GM23248 (cell line): ENCODE data around the gene CHST4. TPM values are rescaled to one million over a fixed set of nuclear protein-coding genes. Genes with fewer than 3 reads are reported as not detected.

Experiments
- DNase-seq: peaks from one replicate; pipeline ENCODE4 v3.0.0-alpha.2; 2015
- H2AFZ ChIP-seq: fragments of 200-600 bp; sonication (generic); 2 replicates; pipeline ENCODE4 v1.6.1; 2016; ENCODE audit warnings: antibody characterized with exemption
- H3F3A ChIP-seq: fragments of 200-600 bp; sonication (generic); 2 replicates; pipeline ENCODE4 v1.6.1; 2016; ENCODE audit warnings: mild to moderate bottlenecking, antibody characterized with exemption, mixed run types; ENCODE audit not compliant: insufficient read depth
- H3K27ac ChIP-seq: fragments of 200-600 bp; sonication (generic); 2 replicates; pipeline ENCODE4 v1.5.1; 2016; ENCODE audit warnings: mild to moderate bottlenecking
- H3K27me3 ChIP-seq: fragments of 200-600 bp; sonication (generic); replicated peaks from 2 replicates; pipeline ENCODE4 v1.6.1; 2016; ENCODE audit warnings: mild to moderate bottlenecking; ENCODE audit not compliant: insufficient read depth
- H3K36me3 ChIP-seq: fragments of 200-600 bp; sonication (generic); 2 replicates; pipeline ENCODE4 v1.6.1; 2016; ENCODE audit warnings: low read depth, mild to moderate bottlenecking
- H3K4me1 ChIP-seq: fragments of 200-600 bp; sonication (generic); 2 replicates; pipeline ENCODE4 v1.6.1; 2016; ENCODE audit warnings: mild to moderate bottlenecking; ENCODE audit not compliant: insufficient read depth
- H3K4me2 ChIP-seq: fragments of 200-600 bp; sonication (generic); one replicate; pipeline ENCODE4 v1.6.1; 2016; ENCODE audit warnings: mild to moderate bottlenecking; ENCODE audit not compliant: unreplicated experiment
- H3K4me3 ChIP-seq: fragments of 200-600 bp; sonication (generic); 2 replicates; pipeline ENCODE4 v1.5.1; 2016; ENCODE audit warnings: mild to moderate bottlenecking
- H3K79me2 ChIP-seq: fragments of 200-600 bp; sonication (generic); 2 replicates; pipeline ENCODE4 v1.6.1; 2016; ENCODE audit warnings: mild to moderate bottlenecking; ENCODE audit not compliant: insufficient read depth
- H3K9ac ChIP-seq: fragments of 200-600 bp; sonication (generic); 2 replicates; pipeline ENCODE4 v1.6.1; 2016; ENCODE audit warnings: mild to moderate bottlenecking
- H3K9me2 ChIP-seq: fragments of 200-600 bp; sonication (generic); 2 replicates; pipeline ENCODE4 v1.6.1; 2016; ENCODE audit warnings: mixed run types, mild to moderate bottlenecking, moderate library complexity; ENCODE audit not compliant: insufficient read depth
- H3K9me3 ChIP-seq: fragments of 200-600 bp; sonication (generic); one replicate; pipeline ENCODE4 v1.6.1; 2017; ENCODE audit warnings: low read depth
- H4K20me1 ChIP-seq: fragments of 200-600 bp; sonication (generic); 2 replicates; pipeline ENCODE4 v1.6.0; 2016; ENCODE audit not compliant: insufficient read depth
- EZH2 ChIP-seq: fragments of 200-600 bp; sonication (generic); IDR thresholded peaks from 2 replicates; pipeline ENCODE4 v1.6.1; 2018; ENCODE audit warnings: antibody characterized with exemption, mild to moderate bottlenecking; ENCODE audit not compliant: insufficient read depth, poor library complexity, severe bottlenecking
- EZH2phosphoT487 ChIP-seq: fragments of 200-600 bp; sonication (generic); IDR thresholded peaks from 2 replicates; pipeline ENCODE4 v1.6.1; 2018; ENCODE audit warnings: antibody characterized with exemption, moderate library complexity, mild to moderate bottlenecking, low read depth; ENCODE audit not compliant: insufficient read depth
- WGBS, 2 experiments: methylation state at CpG; one replicate each; pipeline ENCODE4 v1.1.6; 2015 to 2017; ENCODE audit warnings: low lambda C conversion rate in 2 of 2, low coverage in 1 of 2; ENCODE audit errors: missing lambda C conversion rate in 2 of 2; 5-methylcytosine and 5-hydroxymethylcytosine counted together
- in situ Hi-C: fragments of 300-500 bp; cut with MboI; formaldehyde crosslinking; loops from 2 replicates; pipeline ENCODE4 v1.15.0; 2020
- polyA plus RNA-seq: library from polyadenylated mRNA; unstranded; fragments of >200 nt; fragmentation: Nextera tagmentation; extraction: Ambion mirVana; gene quantifications from 2 replicates; pipeline ENCODE4 v1.2.1, GENCODE V29; 2016
- total RNA-seq: library from RNA; depleted of rRNA; stranded (reverse); fragments of >200 nt; shearing (Covaris generic); gene quantifications from 2 replicates; pipeline ENCODE4 v1.2.3, GENCODE V29; 2014

CHST4 gene
- total and polyA plus RNA-seq, 2 experiments from 2014 or later: not detected

DNA sequence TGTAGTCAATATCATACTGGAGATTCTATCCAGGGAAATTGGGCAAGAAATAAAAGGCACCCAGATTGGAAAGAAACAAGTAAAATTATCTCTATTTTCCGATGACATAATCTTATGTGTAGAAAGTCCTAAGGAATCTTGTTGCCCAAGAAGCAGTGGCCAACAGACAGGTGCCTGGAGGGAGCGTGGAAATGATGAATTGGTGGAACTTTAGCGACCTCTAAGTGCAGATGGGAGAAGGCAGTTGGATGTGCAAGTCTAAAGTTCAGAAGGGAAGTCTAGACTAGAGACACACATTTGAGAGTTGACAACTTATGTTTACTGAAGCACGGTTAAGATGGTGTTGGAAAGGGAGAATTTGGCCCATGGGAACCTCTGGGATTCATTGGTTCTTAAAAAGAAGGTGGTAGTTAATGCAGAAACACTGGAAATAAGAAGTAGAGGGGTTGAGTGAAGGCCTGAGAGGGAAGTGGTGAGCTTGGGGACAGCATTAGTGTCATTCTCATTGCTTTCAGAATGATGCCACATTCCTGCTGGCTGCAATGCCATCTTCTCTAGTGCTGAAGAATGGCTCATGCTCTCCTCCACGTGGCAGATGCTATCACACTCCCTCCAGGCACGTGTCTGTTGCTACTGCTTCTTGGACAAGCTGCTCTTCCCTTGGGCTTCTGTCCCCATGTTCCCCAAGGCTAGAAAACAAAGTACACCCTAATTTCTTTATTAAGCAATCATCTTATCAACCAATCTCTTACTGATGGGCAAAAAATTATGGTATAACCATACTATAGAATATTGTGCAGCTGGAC is 26.7 kb downstream of the CHST4 start:
- Histone ChIP-seq H3K9me3 (no peaks in the 10 kb centered on the region), H3K4me3 (no peak overlapping the region), H3K4me1 (no peaks in the 10 kb centered on the region), H4K20me1 (no peaks in the 10 kb centered on the region), H3K36me3 (no peaks in the 10 kb centered on the region), H3K27me3 (0 out of 2 replicates have a peak, but pooled peaks cover 5% of the 10 kb centered on the region), H3F3A (no peaks in the 10 kb centered on the region), H3K4me2 (no peak overlapping the region), H3K9me2 (no peaks in the 10 kb centered on the region), H3K9ac (no peak overlapping the region), H3K27ac (no peak overlapping the region), H2AFZ (no peak overlapping the region), H3K79me2 (no peaks in the 10 kb centered on the region)
- DNase-seq: no peak
- 20 to 21% methylated on average over 6 of the region's 6 CpGs for WGBS, 2 experiments
- TF ChIP-seq EZH2phosphoT487 (no peak), EZH2 (no peak)
- in situ Hi-C loops: no loop called here

DNA sequence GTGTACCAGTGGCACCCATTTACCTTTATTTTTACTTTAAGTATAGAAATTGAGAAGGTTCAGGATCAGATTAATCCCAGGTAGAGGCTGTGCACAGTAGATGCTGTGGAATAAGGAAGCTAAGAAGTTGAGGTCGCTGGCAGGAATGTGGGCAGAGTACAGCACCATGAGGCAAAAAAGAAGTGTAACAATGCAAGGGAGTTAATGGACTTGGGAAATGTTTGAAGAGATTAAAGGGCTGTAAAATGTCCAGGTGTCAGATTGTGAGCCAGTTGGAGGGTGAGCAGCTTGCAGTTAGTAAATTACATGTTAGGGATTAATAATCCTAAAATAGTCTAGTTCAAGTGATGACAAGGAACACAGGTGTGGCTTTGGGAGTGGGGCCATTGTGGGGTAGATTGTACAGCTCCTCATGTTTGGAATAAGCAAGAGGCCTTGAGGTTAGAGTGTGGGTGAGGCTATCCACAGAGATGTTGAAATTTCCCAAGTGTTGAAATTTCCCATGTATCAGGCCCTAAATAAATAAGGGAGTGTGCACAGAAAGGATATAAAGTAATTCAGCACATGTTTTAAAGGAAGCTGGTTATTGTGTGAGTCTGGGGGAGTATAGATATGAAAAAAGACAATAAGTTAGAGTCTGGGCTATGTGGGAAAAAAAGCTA is 29.1 kb downstream of the CHST4 start:
- Histone ChIP-seq H3K4me1 (no peaks in the 10 kb centered on the region), H2AFZ (no peak overlapping the region), H3K79me2 (no peaks in the 10 kb centered on the region), H3K9me3 (no peaks in the 10 kb centered on the region), H3K4me3 (no peak overlapping the region), H3K4me2 (no peak overlapping the region), H3K27me3 (no peaks in the 10 kb centered on the region), H4K20me1 (no peaks in the 10 kb centered on the region), H3K9me2 (no peaks in the 10 kb centered on the region), H3F3A (no peaks in the 10 kb centered on the region), H3K9ac (no peak overlapping the region), H3K36me3 (no peaks in the 10 kb centered on the region), H3K27ac (no peak overlapping the region)
- TF ChIP-seq EZH2phosphoT487: no peak
- no peak for TF ChIP-seq EZH2
- DNase-seq: no peak
- WGBS, 2 experiments: 35 to 36% methylated on average over 1 of the region's 1 CpG
- in situ Hi-C loops: no loop called here

DNA sequence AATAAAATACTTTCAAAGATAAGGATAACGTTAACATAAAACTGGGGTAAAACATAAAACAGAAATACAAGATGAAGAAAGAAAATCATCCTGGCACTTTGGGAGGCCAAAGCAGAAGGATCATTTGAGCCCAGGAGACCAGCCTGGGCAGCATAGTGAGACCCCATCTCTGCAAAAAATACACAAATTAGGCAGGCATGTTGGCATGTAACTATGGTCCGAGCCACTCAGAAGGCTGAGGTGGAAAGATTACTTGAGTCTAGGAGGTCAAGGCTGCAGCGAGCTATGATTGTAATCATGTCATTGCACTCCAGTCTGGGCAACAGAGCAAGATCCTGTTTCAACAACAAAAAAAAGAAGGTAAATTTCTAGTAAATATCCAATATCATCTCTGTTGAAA is 31.1 kb downstream of the CHST4 start:
- Histone ChIP-seq H3K36me3 (no peaks in the 10 kb centered on the region), H3F3A (no peaks in the 10 kb centered on the region), H2AFZ (no peak overlapping the region), H3K4me1 (no peaks in the 10 kb centered on the region), H3K4me2 (no peak overlapping the region), H3K27me3 (no peaks in the 10 kb centered on the region), H3K79me2 (no peaks in the 10 kb centered on the region), H3K9me2 (no peaks in the 10 kb centered on the region), H3K9me3 (no peaks in the 10 kb centered on the region), H3K27ac (no peak overlapping the region), H3K4me3 (no peak overlapping the region), H4K20me1 (no peaks in the 10 kb centered on the region), H3K9ac (no peak overlapping the region)
- in situ Hi-C loops: no loop called here
- 41 to 54% methylated on average over 3 of the region's 3 CpGs for WGBS, 2 experiments
- no peak for DNase-seq
- no peak for TF ChIP-seq EZH2phosphoT487
- TF ChIP-seq EZH2: no peak

DNA sequence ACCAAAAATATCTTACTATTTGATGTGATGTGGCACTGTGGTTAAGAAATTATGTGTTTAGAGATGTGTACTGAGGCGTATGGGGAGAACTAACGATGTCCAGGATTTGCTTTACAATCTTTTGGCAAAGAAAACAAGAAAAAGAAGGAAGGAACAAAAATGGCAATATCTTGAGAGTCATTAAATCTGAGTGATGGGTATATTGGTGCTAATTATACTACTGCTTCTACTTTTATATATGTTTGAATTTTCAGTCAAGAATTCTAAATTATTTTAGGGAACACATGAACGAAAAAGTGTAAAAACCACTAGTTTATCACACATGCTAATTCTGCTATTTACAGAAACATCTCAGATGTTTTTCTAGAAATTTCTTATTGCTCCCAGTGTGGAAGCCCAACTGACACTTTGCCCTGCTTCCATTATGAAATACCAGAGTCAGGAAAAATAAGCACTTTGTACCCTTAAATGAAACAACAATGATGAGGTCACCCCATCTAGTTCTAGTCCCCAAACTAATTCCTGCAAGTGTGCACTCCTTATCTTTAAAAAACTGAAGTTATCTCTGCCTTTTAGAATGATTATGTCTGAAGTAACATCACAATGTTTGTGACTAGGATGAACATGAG is 31.8 kb downstream of the CHST4 start:
- in situ Hi-C loops: no loop called here
- H2AFZ ChIP-seq: no peak overlapping the region
- H3K79me2 ChIP-seq: no peaks in the 10 kb centered on the region
- H3K4me1 ChIP-seq: no peaks in the 10 kb centered on the region
- no peaks in the 10 kb centered on the region for H4K20me1 ChIP-seq
- H3K36me3 ChIP-seq: no peaks in the 10 kb centered on the region
- H3F3A ChIP-seq: no peaks in the 10 kb centered on the region
- no peak for DNase-seq
- H3K27me3 ChIP-seq: no peaks in the 10 kb centered on the region
- TF ChIP-seq EZH2phosphoT487: no peak
- no peak for TF ChIP-seq EZH2
- no peaks in the 10 kb centered on the region for H3K9me3 ChIP-seq
- H3K27ac ChIP-seq: no peak overlapping the region
- no peak overlapping the region for H3K4me3 ChIP-seq
- WGBS, 2 experiments: 4 to 13% methylated on average over 3 of the region's 3 CpGs
- no peaks in the 10 kb centered on the region for H3K9me2 ChIP-seq
- H3K4me2 ChIP-seq: no peak overlapping the region
- no peak overlapping the region for H3K9ac ChIP-seq
